HG02870 (cell line): ENCODE results near the gene EFCAB8.
"Not testable (repeated sequence)": the region's sequence is repeated elsewhere in the genome, so short reads cannot be mapped to it uniquely, and the experiment has no call there.

Experiments used
- ATAC-seq: cut with Tn5 transposase; IDR thresholded peaks from one replicate; pipeline ENCODE4 v1.9.1; 2021; ENCODE audit warnings: mild to moderate bottlenecking, moderate library complexity; ENCODE audit not compliant: unreplicated experiment

The EFCAB8 gene

DNA sequence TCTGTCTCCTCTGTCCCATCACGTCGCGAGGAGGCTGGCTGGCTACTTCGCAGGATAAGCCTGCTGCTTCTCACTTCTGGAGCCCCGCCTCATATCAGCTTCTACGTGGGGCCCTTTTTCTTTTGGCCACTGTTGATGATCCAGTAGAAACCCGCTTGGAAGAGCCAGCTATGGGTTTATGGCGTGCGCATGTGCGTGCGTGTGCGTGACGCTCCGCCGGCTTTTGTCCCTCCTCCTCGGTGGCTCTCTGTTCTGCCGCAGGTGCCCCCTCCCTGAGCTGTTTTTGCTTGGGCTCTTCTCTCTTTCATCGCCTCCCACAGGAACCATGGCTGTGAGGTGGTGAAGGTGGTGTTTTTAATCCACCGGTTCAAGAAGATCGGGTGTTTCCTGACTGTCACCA, 26.5 kb downstream of the EFCAB8 start:
- ATAC-seq, result no peak

DNA sequence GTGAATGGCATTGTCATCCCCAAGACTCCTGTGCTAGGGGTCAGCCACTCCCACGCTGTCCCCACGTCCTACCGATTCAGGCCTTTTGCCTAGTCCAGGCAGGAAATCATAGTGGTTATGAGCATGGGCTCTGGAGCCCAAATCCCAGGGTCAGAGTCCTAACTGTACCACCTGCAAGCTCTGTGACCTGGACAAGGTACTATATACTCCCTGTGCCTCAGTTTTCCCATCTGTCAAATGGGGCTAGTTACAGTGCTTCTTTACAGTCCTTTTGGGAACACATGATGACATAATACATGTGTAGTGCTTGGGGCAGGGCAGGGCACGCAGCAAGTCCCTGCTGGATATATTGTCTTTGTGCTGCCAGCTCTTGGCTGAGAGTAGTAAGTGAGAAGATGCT, 27.2 kb downstream of the EFCAB8 start:
- ATAC-seq, result no peak

GRCh38 chr20:32886652-32887051, 27.9 kb downstream of the EFCAB8 start:
- ATAC-seq, result no peak

DNA sequence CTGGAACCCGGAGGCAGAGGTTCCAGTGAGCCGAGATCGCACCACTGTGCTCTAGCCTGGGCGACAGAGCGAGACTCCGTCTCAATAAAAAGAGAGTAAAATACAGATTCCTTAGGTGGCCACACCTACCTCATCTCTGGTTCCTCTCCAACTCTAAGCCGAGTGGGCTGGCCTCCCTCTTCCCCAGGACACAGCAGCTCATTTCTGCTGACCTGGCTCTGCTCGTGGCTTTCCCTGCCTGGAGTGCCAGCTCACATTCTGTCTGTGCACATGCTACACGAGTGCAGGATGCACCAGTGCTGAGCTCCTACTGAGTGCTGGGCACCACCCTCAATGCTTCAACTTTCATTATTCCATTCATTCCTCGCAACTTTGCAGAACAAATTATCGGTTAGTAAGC, 28.8 kb downstream of the EFCAB8 start:
- ATAC-seq, result no peak

DNA sequence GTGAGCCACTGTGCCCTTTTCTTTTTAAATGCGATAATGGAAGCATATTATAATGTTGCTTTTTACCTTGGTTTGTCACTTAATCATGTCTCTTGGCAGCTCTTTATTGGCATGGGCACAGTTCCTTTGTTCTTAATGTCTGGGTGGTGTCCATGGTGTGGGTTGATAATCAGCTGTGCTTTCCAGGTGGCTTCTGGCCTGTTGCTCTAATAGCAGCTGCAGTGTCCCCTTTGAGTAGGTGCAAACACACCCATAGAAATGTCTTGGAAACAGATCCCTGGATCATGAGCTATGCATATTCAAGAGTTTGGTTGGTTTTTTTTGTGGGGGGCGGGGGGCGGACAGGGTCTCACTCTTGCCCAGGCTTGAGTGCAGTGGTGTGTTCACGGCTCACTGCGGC, 29.9 kb downstream of the EFCAB8 start:
- no peak for ATAC-seq

DNA sequence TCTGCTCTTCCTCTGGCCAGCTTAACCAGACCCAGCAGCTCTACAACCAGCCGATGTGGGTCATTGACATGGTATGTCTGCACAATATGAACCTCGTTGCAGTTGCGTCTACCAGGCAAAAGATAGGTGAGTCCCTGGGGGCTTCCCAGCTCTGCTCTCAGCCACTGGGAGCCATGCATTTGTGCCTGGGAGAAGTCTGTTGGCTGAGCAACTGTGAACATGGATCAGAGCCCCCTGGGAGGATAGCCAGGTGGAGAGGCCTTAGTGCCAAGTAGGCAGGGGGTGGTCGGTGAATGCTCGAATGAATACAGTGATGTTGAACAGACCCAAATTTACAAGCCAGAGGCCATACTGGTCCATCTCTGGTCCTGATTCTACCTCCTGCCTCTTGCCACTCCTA, 30.6 kb downstream of the EFCAB8 start:
- no peak for ATAC-seq

- no peak for ATAC-seq
These were observed 32.8 kb downstream of the EFCAB8 start for GRCh38 chr20:32891491-32891890.

- ATAC-seq, result no peak
These were observed 33.4 kb downstream of the EFCAB8 start for GRCh38 chr20:32891926-32892660.

GRCh38 chr20:32893263-32894025, 34.7 kb downstream of the EFCAB8 start:
- ATAC-seq, result no peak

GRCh38 chr20:32894026-32894483, 35.3 kb downstream of the EFCAB8 start:
- ATAC-seq, result no peak

DNA sequence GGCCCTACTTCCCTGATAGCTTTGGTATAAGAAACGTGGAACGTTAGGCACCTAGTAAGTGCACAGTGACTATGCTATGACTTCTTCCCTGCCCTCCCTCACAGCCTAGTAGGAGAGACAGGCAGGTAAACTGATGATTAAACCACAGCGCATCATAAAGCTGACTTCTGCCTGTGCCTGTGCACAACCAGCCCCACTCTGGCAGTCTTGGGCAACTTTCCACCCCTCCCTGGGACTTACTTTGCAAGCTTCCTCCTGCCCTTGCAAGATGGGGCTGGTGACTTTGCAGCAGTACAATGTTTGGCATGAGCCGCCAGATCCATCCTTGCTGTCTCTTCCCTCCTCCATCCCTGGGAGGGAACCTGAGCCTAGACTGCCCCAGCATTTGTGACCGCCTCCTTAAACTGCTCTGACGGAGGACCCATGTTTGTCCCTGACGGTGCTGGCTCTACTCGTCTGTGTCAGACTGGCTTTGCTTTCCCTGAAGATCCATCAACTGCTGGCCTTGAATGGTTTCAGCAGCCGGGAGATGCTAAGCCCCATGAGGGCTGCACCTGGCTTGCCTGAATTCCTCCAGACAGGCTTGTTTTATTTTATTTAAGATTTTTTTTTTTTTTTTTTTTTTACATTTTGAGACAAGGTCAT, 36.1 kb downstream of the EFCAB8 start:
- no peak for ATAC-seq

- ATAC-seq, result no peak
These were observed 38.0 kb downstream of the EFCAB8 start for GRCh38 chr20:32896521-32897280.

- no peak for ATAC-seq
These were observed 40.0 kb downstream of the EFCAB8 start for GRCh38 chr20:32898729-32899128.

DNA sequence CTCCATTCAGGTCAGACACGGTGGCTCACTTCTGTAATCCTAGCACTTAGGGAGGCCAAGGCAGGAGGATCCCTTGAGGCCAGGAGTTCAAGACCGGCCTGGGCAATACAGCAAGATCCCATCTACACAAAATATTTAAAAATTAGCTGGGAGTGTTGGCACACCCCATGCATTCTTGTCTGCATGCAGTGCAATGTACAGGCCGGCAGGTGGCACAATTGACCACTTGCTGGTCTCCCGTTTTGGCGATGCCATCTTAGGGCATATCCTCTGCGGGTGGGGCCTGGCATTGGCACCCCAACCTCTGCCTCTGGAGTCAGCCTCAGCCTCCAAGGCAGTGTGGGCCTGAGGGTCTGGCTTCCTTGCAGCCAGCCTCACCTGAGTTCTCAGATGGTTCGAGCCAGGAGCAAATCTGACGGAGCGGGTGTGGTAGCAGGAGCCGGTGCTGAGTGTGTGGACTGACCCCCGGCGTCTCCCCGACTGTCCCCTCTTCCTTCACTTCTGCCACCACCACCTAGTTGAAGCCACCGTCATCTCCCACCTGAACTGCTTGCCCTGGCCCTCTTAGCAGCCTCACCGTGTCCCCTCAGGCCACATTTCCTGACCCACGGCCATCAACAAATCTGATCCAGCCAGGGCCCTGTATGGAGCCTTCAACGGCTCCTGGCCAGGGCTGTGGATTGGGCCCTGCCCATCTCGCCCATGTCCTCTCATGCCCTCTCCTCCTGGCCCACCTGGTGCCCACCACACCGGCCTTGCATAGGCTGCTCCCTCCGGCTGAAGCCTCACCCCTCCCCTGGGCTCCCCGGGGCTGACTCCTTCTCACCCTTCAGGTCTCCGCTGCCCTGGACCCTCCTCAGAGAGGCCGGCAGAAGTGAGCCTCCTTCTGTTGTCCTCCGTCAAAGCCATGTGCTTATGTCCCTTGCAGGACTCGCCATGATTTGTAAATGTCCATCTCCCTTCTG, 44.0 kb downstream of the EFCAB8 start:
- no peak for ATAC-seq

DNA sequence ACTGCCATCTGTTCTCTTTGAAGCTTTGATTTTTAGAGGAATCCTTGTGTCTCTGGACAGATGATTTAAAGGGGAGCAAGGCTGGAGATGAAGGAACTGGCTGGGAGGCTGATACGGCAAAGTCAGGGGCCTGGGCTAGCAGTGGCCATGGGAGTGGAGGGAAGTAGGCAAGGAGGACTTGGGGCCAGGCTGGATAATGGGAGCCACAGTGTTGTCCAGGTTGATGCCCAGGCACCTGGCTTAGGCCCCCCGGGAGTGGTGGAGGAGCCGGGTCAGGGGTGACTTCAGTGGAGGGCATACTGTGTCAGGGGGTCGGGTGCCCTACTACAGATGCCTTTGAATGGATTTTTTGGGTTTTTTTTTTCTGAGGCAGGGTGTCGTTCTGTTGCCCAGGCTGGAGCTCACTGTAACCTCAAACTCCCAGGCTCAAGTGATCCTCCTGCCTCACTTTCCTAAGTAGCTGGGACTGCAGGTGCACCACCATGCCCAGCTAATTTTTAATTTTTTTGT, 45.0 kb downstream of the EFCAB8 start:
- ATAC-seq, result no peak

DNA sequence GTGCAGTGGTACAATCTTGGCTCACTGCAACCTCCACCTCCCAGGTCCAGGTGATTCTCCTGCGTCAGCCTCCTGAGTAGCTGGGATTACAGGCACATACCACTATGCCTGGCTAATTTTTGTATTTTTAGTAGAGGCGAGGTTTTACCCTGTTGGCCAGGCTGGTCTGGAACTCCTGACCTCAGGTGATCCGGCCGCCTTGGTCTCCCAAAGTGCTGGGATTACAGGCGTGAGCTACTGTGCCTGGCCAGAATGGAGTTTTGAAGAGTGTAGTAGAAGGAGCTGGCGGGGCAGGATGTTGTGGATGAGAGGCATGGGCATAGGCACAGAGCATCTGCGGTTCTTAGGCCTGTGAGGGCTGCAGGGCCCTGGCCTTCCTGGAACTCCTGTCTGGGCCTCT, 46.0 kb downstream of the EFCAB8 start:
- not testable (repeated sequence) for ATAC-seq

- ATAC-seq, result no peak
These were observed 47.5 kb downstream of the EFCAB8 start for GRCh38 chr20:32906200-32906599.

DNA sequence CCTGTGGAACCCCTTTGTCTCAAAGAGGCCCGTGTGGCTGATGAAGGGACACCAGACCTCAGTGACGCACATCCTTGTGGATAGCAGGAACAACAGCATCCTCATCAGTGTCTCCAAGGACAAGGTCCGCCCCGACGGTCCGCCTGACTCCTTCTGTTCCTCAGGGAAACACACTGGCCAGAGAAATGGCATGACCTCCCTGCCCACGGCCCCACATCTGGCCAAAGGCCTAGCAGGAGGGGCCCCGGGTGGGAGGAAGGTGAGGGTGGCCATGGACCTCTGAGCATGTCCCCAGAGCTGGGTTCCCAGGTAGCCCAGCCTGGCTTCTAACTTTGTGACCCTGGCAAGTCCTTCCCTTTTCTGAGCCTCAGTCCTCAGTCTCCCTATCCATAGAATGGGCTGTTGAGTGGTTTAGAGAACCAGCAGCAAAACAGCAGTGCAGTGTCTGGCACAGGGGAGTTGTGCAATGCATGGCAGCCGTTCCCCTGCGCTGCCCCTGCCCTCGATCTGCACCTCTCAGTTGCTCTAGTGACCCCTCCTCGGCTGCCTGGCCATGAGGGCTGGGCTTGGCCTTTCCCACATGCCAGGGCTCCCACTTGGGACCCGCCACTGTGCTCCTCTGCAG, 48.3 kb downstream of the EFCAB8 start:
- no peak for ATAC-seq

GRCh38 chr20:32907886-32908285, 49.2 kb downstream of the EFCAB8 start:
- no peak for ATAC-seq
